H1 (cell line): Measurements from ENCODE around the gene SPDYE4.

Experiments
- EZH2 ChIP-seq: fragments of 200-600 bp; sonication (generic); IDR thresholded peaks from 2 replicates; pipeline ENCODE4 v1.7.1; 2012; ENCODE audit warnings: low read depth, mild to moderate bottlenecking, moderate library complexity, low read length, inconsistent platforms; ENCODE audit not compliant: severe bottlenecking
- KDM5A ChIP-seq: fragments of 200-600 bp; IDR thresholded peaks from 2 replicates; pipeline ENCODE4 v1.7.1; 2012; ENCODE audit warnings: mild to moderate bottlenecking, low read length, inconsistent platforms, mixed read lengths
- MAFK ChIP-seq: IDR thresholded peaks from 2 replicates; pipeline ENCODE4 v1.6.1; 2012; ENCODE audit warnings: low read depth, mild to moderate bottlenecking, improper control_type of control experiment, low read length
- YY1 ChIP-seq: IDR thresholded peaks from 2 replicates; pipeline ENCODE4 v1.6.1; 2011; ENCODE audit warnings: low read depth, mild to moderate bottlenecking, low read length
- ZNF274 ChIP-seq: IDR thresholded peaks from 2 replicates; pipeline ENCODE4 v1.7.0; 2012; ENCODE audit warnings: low read length, borderline replicate concordance; ENCODE audit errors: extremely low read depth
- TF ChIP-seq, protein P1 (sequence below), 3 experiments: IDR thresholded peaks; 1 replicate in 2 of 3; 2 replicates in 1 of 3; pipeline versions ENCODE4 v1.5.1 to v1.6.1; 2011; ENCODE audit warnings: low read length in 3 of 3, mild to moderate bottlenecking in 3 of 3, inconsistent platforms in 2 of 3, low read depth in 1 of 3, moderate library complexity in 1 of 3; ENCODE audit not compliant: insufficient read depth in 1 of 3; ENCODE audit errors: control extremely low read depth in 1 of 3
- TF ChIP-seq, protein P2 (sequence below): IDR thresholded peaks from 2 replicates; pipeline ENCODE4 v1.6.1; 2012; ENCODE audit warnings: inconsistent platforms
- TF ChIP-seq, protein P3 (sequence below): IDR thresholded peaks from 2 replicates; pipeline ENCODE4 v1.6.1; 2011; ENCODE audit warnings: low read length, improper control_type of control experiment

DNA sequence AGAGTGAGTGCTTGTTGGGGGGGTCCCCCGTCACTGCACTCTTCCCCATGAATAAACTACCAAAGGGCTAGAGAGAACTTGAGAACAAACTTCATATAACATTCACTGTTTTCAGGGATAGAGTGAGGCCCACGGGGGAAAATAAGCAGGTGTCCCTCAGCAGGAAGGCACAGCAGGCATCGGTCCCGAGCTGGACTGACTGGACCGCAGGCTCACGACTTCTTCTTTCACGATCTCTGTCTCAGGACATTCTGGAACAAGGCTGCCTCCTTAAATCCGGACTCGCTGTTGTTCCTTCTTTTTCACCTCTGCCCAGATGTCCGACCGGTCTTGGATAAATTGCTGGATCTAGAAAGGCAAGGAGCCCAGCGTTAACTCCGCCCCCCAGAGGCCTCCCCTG, 28.5 kb downstream of the SPDYE4 start:
- no peak for TF ChIP-seq YY1
- TF ChIP-seq, protein P1, sequence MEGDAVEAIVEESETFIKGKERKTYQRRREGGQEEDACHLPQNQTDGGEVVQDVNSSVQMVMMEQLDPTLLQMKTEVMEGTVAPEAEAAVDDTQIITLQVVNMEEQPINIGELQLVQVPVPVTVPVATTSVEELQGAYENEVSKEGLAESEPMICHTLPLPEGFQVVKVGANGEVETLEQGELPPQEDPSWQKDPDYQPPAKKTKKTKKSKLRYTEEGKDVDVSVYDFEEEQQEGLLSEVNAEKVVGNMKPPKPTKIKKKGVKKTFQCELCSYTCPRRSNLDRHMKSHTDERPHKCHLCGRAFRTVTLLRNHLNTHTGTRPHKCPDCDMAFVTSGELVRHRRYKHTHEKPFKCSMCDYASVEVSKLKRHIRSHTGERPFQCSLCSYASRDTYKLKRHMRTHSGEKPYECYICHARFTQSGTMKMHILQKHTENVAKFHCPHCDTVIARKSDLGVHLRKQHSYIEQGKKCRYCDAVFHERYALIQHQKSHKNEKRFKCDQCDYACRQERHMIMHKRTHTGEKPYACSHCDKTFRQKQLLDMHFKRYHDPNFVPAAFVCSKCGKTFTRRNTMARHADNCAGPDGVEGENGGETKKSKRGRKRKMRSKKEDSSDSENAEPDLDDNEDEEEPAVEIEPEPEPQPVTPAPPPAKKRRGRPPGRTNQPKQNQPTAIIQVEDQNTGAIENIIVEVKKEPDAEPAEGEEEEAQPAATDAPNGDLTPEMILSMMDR (IDR thresholded peaks at IDR 0.05; ENCODE audit: control extremely low read depth in 1 of 3, insufficient read depth in 1 of 3, low read depth in 1 of 3, low read length in 3 of 3): no peak
- TF ChIP-seq MAFK: no peak
- no peak for TF ChIP-seq KDM5A
- TF ChIP-seq ZNF274: no peak
- TF ChIP-seq, protein P2, sequence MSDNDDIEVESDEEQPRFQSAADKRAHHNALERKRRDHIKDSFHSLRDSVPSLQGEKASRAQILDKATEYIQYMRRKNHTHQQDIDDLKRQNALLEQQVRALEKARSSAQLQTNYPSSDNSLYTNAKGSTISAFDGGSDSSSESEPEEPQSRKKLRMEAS: no peak
- TF ChIP-seq, protein P3, sequence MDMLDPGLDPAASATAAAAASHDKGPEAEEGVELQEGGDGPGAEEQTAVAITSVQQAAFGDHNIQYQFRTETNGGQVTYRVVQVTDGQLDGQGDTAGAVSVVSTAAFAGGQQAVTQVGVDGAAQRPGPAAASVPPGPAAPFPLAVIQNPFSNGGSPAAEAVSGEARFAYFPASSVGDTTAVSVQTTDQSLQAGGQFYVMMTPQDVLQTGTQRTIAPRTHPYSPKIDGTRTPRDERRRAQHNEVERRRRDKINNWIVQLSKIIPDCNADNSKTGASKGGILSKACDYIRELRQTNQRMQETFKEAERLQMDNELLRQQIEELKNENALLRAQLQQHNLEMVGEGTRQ: no peak
- TF ChIP-seq EZH2: no peak
